ENCODE measurements around the gene COL4A2.

- no peak for TF ChIP-seq POLR2AphosphoS5 (IDR thresholded peaks at IDR 0.05)
- TF ChIP-seq CTCF (IDR thresholded peaks at IDR 0.05), result no peak
- no peak for TF ChIP-seq EP300 (IDR thresholded peaks at IDR 0.05; ENCODE audit: low read depth)
- TF ChIP-seq POLR2A (IDR thresholded peaks at IDR 0.05), result no peak
Measured at GRCh38 chr13:110466266-110466915, 159.3 kb downstream of the COL4A2 start.

All from transverse colon (tissue), 4 donors.